ENCODE measurements around the gene TMC8.
"Not testable (repeated sequence)": the region's sequence is repeated elsewhere in the genome, so short reads cannot be mapped to it uniquely, and the experiment has no call there.

Gene TMC8, protein sequence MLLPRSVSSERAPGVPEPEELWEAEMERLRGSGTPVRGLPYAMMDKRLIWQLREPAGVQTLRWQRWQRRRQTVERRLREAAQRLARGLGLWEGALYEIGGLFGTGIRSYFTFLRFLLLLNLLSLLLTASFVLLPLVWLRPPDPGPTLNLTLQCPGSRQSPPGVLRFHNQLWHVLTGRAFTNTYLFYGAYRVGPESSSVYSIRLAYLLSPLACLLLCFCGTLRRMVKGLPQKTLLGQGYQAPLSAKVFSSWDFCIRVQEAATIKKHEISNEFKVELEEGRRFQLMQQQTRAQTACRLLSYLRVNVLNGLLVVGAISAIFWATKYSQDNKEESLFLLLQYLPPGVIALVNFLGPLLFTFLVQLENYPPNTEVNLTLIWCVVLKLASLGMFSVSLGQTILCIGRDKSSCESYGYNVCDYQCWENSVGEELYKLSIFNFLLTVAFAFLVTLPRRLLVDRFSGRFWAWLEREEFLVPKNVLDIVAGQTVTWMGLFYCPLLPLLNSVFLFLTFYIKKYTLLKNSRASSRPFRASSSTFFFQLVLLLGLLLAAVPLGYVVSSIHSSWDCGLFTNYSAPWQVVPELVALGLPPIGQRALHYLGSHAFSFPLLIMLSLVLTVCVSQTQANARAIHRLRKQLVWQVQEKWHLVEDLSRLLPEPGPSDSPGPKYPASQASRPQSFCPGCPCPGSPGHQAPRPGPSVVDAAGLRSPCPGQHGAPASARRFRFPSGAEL

GRCh38 chr17:78130437-78131101 is at the start of gene TMC8:
Gene TMC8, plus strand, starts transcription at chr17:78130771. Its CDS starts 818 bp downstream, at chr17:78131589.
- no peak for DNase-seq (ENCODE audit: low read depth, low spot score)

DNA sequence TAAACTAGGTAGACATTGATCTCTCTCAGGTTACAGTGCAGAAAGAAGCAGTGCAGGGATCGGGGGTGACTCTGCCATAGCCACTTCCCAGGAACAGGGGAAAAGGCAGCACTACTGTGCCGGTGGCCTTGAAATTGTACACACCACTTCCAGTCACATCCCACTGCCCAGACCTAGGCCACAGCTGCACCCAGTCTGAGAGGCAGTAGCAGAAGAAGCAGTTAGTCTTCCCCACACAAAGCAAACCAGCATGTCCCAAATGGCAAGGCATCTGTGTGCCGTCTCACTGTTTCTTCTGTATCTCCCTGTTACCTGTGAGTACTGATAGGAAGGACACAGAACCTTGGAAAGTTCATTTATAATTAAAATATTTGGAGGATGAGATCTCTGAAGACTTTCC is 49.0 kb upstream of the TMC8 start:
- no peak for DNase-seq (ENCODE audit: low read depth, low spot score)

- not testable (repeated sequence) for DNase-seq (ENCODE audit: low read depth, low spot score)
Observed at GRCh38 chr17:78082355-78082872, 48.2 kb upstream of the TMC8 start.

- no peak for DNase-seq (ENCODE audit: low read depth, low spot score)
Observed at GRCh38 chr17:78082988-78083387, 47.6 kb upstream of the TMC8 start.

DNA sequence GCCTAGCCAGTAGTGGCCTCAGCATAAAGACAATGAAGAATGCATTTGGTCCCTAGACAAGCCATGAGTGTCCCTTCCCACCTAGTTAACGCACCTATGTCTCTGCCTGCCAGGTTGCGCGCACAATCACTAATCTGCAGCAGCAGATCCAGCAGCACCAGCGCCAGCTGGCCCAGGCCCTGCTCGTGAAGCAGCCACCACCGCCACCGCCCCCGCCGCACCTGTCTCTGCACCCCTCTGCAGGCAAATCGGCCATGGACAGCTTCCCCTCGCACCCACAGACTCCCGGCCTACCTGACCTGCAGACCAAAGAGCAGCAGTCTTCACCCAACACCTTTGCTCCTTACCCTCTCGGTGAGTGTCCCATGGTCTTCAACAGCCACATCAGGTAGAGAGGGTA is 43.8 kb upstream of the TMC8 start:
- no peak for DNase-seq (ENCODE audit: low read depth, low spot score)

GRCh38 chr17:78088529-78088928 is 42.0 kb upstream of the TMC8 start:
- DNase-seq (ENCODE audit: low read depth, low spot score), result no peak

DNA sequence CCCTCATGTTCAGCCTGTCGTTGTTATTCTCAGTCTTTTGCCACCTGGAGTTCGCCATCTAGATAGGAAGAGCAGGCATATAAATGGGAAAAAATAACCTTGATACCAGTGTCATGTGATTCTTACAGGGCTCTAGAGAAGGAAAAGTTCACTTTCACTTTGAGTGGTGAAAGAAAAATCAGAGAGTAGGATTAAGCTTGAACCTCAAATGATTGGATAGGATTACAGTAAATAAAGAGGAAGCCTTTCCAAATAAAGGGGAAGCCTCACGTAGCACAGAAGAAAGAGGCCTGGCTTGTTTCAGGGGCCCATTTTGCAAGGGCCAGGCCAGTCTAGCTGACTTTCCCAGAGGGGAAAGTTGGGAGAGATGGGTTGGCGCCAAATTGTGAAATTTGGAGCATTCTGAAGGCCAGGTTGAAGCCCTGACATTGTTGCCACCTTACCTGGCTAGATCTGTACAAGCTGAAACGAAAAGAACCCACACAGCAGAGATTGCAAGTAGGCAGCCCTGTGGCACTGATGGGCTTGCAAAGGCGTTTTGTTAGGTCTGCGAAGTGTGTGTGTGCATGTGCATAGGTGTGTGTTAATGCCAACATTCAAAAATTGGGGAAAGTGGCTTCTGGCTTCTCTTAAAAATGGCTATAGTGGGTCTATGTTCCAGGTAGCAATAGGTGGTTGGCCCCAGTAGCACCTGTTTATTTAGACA is 40.8 kb upstream of the TMC8 start:
- no peak for DNase-seq (ENCODE audit: low read depth, low spot score)

GRCh38 chr17:78092794-78093324 is 37.7 kb upstream of the TMC8 start:
- no peak for DNase-seq (ENCODE audit: low read depth, low spot score)

DNA sequence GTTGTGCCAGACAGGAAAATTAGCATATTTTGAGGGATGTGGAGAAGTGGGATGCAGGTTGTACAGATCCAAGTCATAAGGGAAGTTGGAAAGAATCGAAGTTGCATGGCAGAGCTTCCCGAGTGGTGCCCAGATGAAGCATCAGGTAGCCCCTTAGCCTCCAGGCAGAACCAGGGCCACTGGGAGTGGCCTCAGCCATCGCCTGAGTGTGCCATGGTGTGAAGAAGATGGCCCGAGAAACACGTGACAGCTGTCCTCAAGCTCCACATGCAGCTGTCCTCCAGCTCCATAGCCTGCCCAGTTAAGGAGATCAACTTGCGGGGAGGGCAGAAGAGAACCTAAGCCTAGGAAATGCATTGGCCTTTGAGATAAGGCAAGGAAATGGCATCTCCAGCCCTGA is 35.5 kb upstream of the TMC8 start:
- no peak for DNase-seq (ENCODE audit: low read depth, low spot score)

DNA sequence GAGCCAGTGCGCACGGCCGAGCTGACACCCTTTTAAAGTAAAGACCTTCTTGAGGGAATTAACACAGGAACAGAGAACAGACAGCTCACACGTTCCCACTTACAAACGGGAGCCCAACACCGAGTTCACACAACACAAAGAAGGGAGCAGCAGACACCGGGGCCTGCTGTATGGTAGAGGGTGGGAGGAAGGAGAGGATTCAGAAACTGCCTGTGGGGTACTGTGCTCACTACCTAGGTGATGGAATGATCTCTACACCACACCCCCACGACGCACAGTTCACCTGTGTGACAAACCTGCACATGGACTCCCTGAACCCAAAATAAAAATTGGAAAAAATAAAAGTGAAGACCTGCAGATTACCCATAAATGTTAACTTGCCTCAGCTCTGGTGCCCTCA is 34.5 kb upstream of the TMC8 start:
- no peak for DNase-seq (ENCODE audit: low read depth, low spot score)

- DNase-seq (ENCODE audit: low read depth, low spot score), result no peak
Observed at GRCh38 chr17:78101112-78101511, 29.5 kb upstream of the TMC8 start.

- no peak for DNase-seq (ENCODE audit: low read depth, low spot score)
Observed at GRCh38 chr17:78101542-78101941, 29.0 kb upstream of the TMC8 start.

GRCh38 chr17:78103311-78103710 is 27.3 kb upstream of the TMC8 start:
- no peak for DNase-seq (ENCODE audit: low read depth, low spot score)

- no peak for DNase-seq (ENCODE audit: low read depth, low spot score)
Observed at GRCh38 chr17:78104540-78104941, 26.0 kb upstream of the TMC8 start.

DNA sequence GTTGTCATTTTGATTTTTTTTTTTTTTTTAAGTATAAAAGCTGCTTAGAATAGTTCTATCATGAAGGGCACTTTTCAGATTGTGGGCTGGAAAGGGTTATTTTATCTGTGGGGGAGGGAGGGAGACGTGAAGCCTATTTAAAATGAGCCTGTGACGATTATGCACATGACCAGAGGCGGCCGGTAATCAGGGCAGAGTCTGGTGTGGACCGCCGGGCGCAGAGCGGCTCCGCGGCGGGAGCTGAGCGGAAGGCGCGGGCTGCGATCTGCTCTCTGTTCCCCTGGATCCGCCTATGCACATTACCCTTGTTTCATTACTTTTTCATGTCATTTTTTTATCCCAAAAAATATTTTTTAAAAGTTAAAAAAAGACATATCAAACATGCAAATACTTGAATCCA is 25.5 kb upstream of the TMC8 start:
- DNase-seq (ENCODE audit: low read depth, low spot score), result no peak

- DNase-seq (ENCODE audit: low read depth, low spot score), result no peak
Observed at GRCh38 chr17:78105551-78105950, 25.0 kb upstream of the TMC8 start.

DNA sequence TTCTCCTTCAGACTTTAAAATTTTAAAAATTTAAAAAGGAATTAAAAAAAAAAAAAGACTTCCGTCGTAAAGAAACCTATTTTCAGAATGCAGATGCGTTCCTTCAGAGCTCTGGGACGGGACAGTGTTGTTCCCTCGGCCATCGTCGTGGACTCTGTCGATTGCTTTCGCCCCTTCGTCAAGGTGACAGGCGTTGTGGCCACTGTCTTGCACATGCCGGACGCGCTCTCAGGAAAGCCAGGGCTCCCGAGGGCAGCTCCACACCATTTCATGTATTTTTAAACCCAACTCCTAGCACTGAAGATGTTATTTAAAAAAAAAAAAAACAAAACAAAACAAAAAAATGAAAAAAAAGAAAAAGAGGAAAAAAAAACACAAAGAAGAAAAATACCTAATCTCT is 24.4 kb upstream of the TMC8 start:
- no peak for DNase-seq (ENCODE audit: low read depth, low spot score)

- DNase-seq (ENCODE audit: low read depth, low spot score), result no peak
Observed at GRCh38 chr17:78107457-78107856, 23.1 kb upstream of the TMC8 start.

DNA sequence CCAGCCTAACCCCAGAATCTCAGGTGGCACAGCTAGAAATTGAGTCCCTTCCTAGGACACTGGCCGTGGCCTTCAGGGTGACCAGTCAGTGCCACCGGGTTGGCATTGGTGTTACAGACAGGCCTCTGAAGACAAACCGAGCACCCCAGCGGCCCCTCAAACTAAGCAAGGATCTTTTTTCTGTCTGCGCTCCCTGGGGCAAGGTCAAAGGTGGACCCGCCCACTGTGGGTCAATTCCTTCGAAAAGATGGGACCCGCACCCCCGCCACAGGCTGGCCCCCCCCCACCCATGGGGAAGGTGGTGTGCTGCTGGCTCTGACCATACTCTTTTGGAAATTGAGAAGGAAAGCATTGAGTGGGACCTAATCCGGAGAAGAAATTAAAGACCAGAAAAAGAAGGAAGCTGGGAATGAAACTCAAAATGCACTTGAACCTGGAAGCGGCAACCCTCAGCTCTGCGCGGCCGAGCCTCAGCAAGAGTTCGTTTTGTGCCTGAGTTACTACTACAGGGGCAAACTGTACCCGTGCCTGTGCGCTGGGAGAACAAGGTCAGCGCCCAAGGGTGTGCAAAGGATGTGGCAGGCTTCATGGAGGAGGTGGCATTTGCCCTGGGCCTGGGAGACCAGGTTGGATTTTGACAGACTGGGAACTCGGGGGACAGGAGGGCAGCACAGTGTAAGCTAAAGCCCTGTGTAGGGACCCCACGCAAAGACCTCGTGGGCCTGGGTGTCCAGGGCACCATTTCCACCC is 22.4 kb upstream of the TMC8 start:
- DNase-seq (ENCODE audit: low read depth, low spot score), result no peak

DNA sequence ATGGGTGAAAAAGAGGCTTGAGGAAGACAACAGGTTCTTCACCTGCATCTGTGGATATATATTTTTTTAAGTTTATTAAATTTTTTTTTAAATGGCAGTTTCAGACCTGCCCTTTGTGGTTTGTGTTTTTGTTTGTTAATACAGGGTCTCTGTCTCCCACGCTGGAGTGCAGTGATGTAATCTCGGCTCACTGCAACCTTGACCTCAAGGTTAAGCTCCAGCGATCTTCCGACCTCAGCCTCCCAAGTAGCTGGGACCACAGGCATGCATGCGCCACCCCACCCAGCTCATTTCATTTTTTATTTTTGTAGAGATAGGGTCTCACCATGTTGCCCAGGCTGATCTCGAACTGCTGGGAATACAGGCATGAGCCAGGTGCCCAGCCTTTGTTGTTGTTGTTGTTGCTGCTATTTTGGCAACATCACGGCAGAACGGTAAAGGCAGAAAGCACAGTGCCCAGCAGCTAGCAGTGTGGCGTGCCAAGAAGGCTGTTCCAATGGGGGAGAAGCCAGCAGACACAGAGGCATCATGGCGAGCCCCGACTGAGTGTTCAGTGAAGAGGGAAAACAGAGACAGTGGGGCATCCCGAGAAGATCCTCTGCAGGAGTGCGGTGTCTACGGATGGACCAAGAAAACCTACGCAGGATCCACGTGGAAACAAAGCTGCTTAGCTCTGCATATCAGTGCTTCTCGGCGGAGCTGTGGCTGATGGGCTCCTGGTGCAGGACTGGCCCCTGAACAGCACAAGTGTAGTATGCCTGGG is 21.7 kb upstream of the TMC8 start:
- DNase-seq (ENCODE audit: low read depth, low spot score), result no peak
